ENCODE results near the gene CEP192. TPM values are rescaled to one million over a fixed set of nuclear protein-coding genes. Genes with fewer than 3 reads are reported as not detected.

CEP192 gene
- total and polyA plus RNA-seq, 2 donors (not counting 1 experiment from before 2014, with no cell fraction given): 39.3 to 47.3 TPM

GRCh38 chr18:13086906-13087305 is 95.7 kb downstream of the CEP192 start:
- TF ChIP-seq, protein P1, sequence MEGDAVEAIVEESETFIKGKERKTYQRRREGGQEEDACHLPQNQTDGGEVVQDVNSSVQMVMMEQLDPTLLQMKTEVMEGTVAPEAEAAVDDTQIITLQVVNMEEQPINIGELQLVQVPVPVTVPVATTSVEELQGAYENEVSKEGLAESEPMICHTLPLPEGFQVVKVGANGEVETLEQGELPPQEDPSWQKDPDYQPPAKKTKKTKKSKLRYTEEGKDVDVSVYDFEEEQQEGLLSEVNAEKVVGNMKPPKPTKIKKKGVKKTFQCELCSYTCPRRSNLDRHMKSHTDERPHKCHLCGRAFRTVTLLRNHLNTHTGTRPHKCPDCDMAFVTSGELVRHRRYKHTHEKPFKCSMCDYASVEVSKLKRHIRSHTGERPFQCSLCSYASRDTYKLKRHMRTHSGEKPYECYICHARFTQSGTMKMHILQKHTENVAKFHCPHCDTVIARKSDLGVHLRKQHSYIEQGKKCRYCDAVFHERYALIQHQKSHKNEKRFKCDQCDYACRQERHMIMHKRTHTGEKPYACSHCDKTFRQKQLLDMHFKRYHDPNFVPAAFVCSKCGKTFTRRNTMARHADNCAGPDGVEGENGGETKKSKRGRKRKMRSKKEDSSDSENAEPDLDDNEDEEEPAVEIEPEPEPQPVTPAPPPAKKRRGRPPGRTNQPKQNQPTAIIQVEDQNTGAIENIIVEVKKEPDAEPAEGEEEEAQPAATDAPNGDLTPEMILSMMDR (IDR thresholded peaks at IDR 0.05): no peak
- no peak for TF ChIP-seq EZH2 (IDR thresholded peaks at IDR 0.05; ENCODE audit: borderline replicate concordance, insufficient read depth, low read depth, low read length, poor library complexity, severe bottlenecking)
- intact Hi-C loops (cut with micrococcal nuclease): no loop called here
- H3K4me2 ChIP-seq (replicated peaks; ENCODE audit: low read depth, low read length, poor library complexity, severe bottlenecking): no peak overlapping the region
- WGBS (ENCODE audit: insufficient coverage): 100% methylated on average over 1 of the region's 4 CpGs
- no peaks in the 10 kb centered on the region for H3K4me1 Mint-ChIP-seq
- POLR2A ChIA-PET: no interaction called here
- no peaks in the 10 kb centered on the region for H4K20me1 ChIP-seq (ENCODE audit: control insufficient read depth, insufficient read depth, low read length, poor library complexity, severe bottlenecking)
- no peak overlapping the region for H3K27ac ChIP-seq (ENCODE audit: low read length in 2 of 2)
- H3K4me3 ChIP-seq (ENCODE audit: control extremely low read depth in 1 of 5, extremely low read depth in 1 of 5, insufficient read depth in 1 of 5, low read depth in 2 of 5, low read length in 4 of 5): no peak overlapping the region
- H2AFZ ChIP-seq (ENCODE audit: insufficient read depth, low read depth, low read length, poor library complexity, severe bottlenecking): no peak overlapping the region
- ATAC-seq (ENCODE audit: low read depth) (no peak), DNase-seq (no peak)
- H3K9ac ChIP-seq (ENCODE audit: low read length): no peak overlapping the region
- H3K79me2 ChIP-seq (ENCODE audit: control insufficient read depth, insufficient read depth, low read length): no peaks in the 10 kb centered on the region
- H3K27me3 ChIP-seq (replicated peaks in 1 of 4; ENCODE audit: control extremely low read depth in 1 of 4, control insufficient read depth in 3 of 4, insufficient read depth in 4 of 4, low read length in 3 of 4): no peaks in the 10 kb centered on the region
- no peak overlapping the region for H3K27ac Mint-ChIP-seq
- no peaks in the 10 kb centered on the region for H3K9me3 Mint-ChIP-seq (ENCODE audit: insufficient read depth)
- no peak overlapping the region for H3K4me3 Mint-ChIP-seq
- H3K4me1 ChIP-seq (ENCODE audit: control insufficient read depth in 2 of 2, insufficient read depth in 2 of 2, low read length in 2 of 2): no peaks in the 10 kb centered on the region
- no peaks in the 10 kb centered on the region for H3K27me3 Mint-ChIP-seq
- CTCF ChIA-PET: no interaction called here
- peaks cover 15 to 36% of the 10 kb centered on the region in 2 experiments for H3K36me3 ChIP-seq (replicated peaks in 1 of 2; ENCODE audit: control extremely low read depth in 1 of 2, control insufficient read depth in 1 of 2, extremely low read depth in 1 of 2, insufficient read depth in 2 of 2, low read length in 1 of 2)
- H3K9me3 ChIP-seq (ENCODE audit: control extremely low read depth in 1 of 3, control insufficient read depth in 2 of 3, insufficient read depth in 1 of 3, low read length in 2 of 3): peaks cover 0 to 8% (median 0%) of the 10 kb centered on the region in 3 donors

DNA sequence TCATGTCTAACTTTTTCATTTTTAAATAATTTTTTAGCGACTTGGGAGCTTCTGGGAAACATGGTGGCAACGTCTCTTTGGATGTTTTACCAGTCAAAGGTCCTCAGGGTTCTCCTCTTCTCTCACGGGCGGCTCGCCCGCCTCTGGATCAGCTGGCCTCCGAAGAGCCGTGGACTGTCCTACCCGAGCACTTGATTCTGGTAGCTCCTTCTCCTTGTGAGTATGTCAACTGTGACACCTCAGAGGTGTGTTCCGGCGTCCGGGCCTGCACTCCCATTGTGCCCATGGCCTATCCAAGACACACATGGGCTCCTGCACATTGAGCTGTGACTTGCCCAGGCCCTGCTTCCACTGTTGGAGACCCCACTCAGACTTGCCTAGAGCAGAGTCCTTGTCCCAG is 104.3 kb downstream of the CEP192 start:
- Histone ChIP-seq H4K20me1 (ENCODE audit: control insufficient read depth, insufficient read depth, low read length, poor library complexity, severe bottlenecking) (no peaks in the 10 kb centered on the region), H3K4me2 (replicated peaks; ENCODE audit: low read depth, low read length, poor library complexity, severe bottlenecking) (no peak overlapping the region), H3K9me3 (ENCODE audit: control extremely low read depth in 1 of 3, control insufficient read depth in 2 of 3, insufficient read depth in 1 of 3, low read length in 2 of 3) (peaks cover 0 to 4% (median 0%) of the 10 kb centered on the region in 3 donors), H3K27me3 (replicated peaks in 1 of 4; ENCODE audit: control extremely low read depth in 1 of 4, control insufficient read depth in 3 of 4, insufficient read depth in 4 of 4, low read length in 3 of 4) (no peaks in the 10 kb centered on the region), H3K36me3 (replicated peaks in 1 of 2; ENCODE audit: control extremely low read depth in 1 of 2, control insufficient read depth in 1 of 2, extremely low read depth in 1 of 2, insufficient read depth in 2 of 2, low read length in 1 of 2) (peaks cover 21 to 75% of the 10 kb centered on the region in 2 experiments), H2AFZ (ENCODE audit: insufficient read depth, low read depth, low read length, poor library complexity, severe bottlenecking) (no peak overlapping the region), H3K9ac (ENCODE audit: low read length) (no peak overlapping the region), H3K27ac (ENCODE audit: low read length in 2 of 2) (no peak overlapping the region), H3K79me2 (ENCODE audit: control insufficient read depth, insufficient read depth, low read length) (no peaks in the 10 kb centered on the region), H3K4me3 (ENCODE audit: control extremely low read depth in 1 of 5, extremely low read depth in 1 of 5, insufficient read depth in 1 of 5, low read depth in 2 of 5, low read length in 4 of 5) (no peak overlapping the region), H3K4me1 (ENCODE audit: control insufficient read depth in 2 of 2, insufficient read depth in 2 of 2, low read length in 2 of 2) (no peaks in the 10 kb centered on the region)
- CTCF ChIA-PET: no interaction called here
- no peak for DNase-seq
- no peak for TF ChIP-seq EZH2 (IDR thresholded peaks at IDR 0.05; ENCODE audit: borderline replicate concordance, insufficient read depth, low read depth, low read length, poor library complexity, severe bottlenecking)
- TF ChIP-seq, protein P1 (IDR thresholded peaks at IDR 0.05): no peak
- intact Hi-C loops (cut with micrococcal nuclease): no loop called here
- Mint-ChIP-seq H3K4me1 (no peaks in the 10 kb centered on the region), H3K4me3 (no peak overlapping the region), H3K27me3 (no peaks in the 10 kb centered on the region), H3K9me3 (ENCODE audit: insufficient read depth) (no peaks in the 10 kb centered on the region), H3K27ac (no peak overlapping the region)
- no peak for ATAC-seq (ENCODE audit: low read depth)
- POLR2A ChIA-PET: no interaction called here
- WGBS (ENCODE audit: insufficient coverage): 98% methylated on average over 12 of the region's 12 CpGs
